Esophagus squamous epithelium (tissue), 4 donors: ENCODE measurements around the gene AKR1D1.

ENCODE experiments used
- CTCF ChIP-seq, 6 experiments: fragments of 450-650 bp in 4 of 6; fragments of 200-600 bp in 2 of 6; sonication (generic) in 2 of 6; IDR thresholded peaks; one replicate each; pipeline ENCODE4 v1.5.1; 2016 to 2019; ENCODE audit warnings: antibody characterized with exemption in 6 of 6, mild to moderate bottlenecking in 4 of 6, moderate library complexity in 4 of 6
- POLR2A ChIP-seq, 4 donors: fragments of 450-650 bp; IDR thresholded peaks; one replicate each; pipeline ENCODE4 v1.6.1; 2017; ENCODE audit warnings: antibody characterized with exemption in 4 of 4, mild to moderate bottlenecking in 4 of 4, moderate library complexity in 3 of 4

GRCh38 chr7:138125598-138126111 is 49.4 kb downstream of the AKR1D1 start:
- TF ChIP-seq CTCF (IDR thresholded peaks at IDR 0.05) = no peak
- TF ChIP-seq POLR2A (IDR thresholded peaks at IDR 0.05) = no peak
